Coronary artery (tissue), 2 donors: Measurements from ENCODE around the gene RANBP10.

ENCODE experiments used
- DNase-seq: peaks from one replicate; pipeline ENCODE4 v3.0.0-alpha.2; 2017; ENCODE audit warnings: low spot score
- H3K27ac ChIP-seq, 2 donors: fragments of 200-600 bp; sonication (generic); one replicate each; pipeline ENCODE4 v1.5.1; 2016 to 2019
- H3K4me3 ChIP-seq: fragments of 200-600 bp; sonication (generic); 2 replicates; pipeline ENCODE4 v1.5.1; 2016; ENCODE audit warnings: mild to moderate bottlenecking, moderate library complexity
- CTCF ChIP-seq: fragments of 200-600 bp; sonication (generic); IDR thresholded peaks from one replicate; pipeline ENCODE4 v1.5.1; 2019; ENCODE audit warnings: antibody characterized with exemption

Gene RANBP10

GRCh38 chr16:67678354-67679023 lies 127.9 kb downstream of the RANBP10 start:
- Histone ChIP-seq H3K27ac (no peak overlapping the region), H3K4me3 (no peak overlapping the region)
- no peak for DNase-seq
- no peak for TF ChIP-seq CTCF

GRCh38 chr16:67677712-67678111 lies 128.6 kb downstream of the RANBP10 start:
- DNase-seq: no peak
- no peak for TF ChIP-seq CTCF
- H3K4me3 ChIP-seq: no peak overlapping the region
- no peak overlapping the region for H3K27ac ChIP-seq

- no peak for TF ChIP-seq CTCF
- no peak overlapping the region for H3K27ac ChIP-seq
- H3K4me3 ChIP-seq: no peak overlapping the region
- no peak for DNase-seq
Measured at GRCh38 chr16:67676939-67677338, 129.4 kb downstream of the RANBP10 start.

- Histone ChIP-seq H3K4me3 (no peak overlapping the region), H3K27ac (no peak overlapping the region)
- no peak for DNase-seq
- TF ChIP-seq CTCF: no peak
Measured at GRCh38 chr16:67676516-67676915, 129.8 kb downstream of the RANBP10 start.

GRCh38 chr16:67675999-67676398 lies 130.4 kb downstream of the RANBP10 start:
- H3K27ac ChIP-seq: no peak overlapping the region
- DNase-seq: no peak
- no peak for TF ChIP-seq CTCF
- no peak overlapping the region for H3K4me3 ChIP-seq

GRCh38 chr16:67675579-67675935 lies 130.8 kb downstream of the RANBP10 start:
- no peak for TF ChIP-seq CTCF
- Histone ChIP-seq H3K27ac (peak overlapping the region in 1 of 2 donors; percentile 82), H3K4me3 (no peak overlapping the region)
- no peak for DNase-seq

GRCh38 chr16:67674851-67675578 lies 131.3 kb downstream of the RANBP10 start:
- DNase-seq: peak; percentile 71
- no peak overlapping the region for H3K4me3 ChIP-seq
- peak overlapping the region in 1 of 2 donors; percentile 82 for H3K27ac ChIP-seq
- TF ChIP-seq CTCF: no peak
